ENCODE results near the gene BBS9.
A peak's percentile ranks its signal among the peaks of the same experiment; 100 is the strongest.
"Not testable (repeated sequence)": the region's sequence is repeated elsewhere in the genome, so short reads cannot be mapped to it uniquely, and the experiment has no call there.

BBS9 gene

DNA sequence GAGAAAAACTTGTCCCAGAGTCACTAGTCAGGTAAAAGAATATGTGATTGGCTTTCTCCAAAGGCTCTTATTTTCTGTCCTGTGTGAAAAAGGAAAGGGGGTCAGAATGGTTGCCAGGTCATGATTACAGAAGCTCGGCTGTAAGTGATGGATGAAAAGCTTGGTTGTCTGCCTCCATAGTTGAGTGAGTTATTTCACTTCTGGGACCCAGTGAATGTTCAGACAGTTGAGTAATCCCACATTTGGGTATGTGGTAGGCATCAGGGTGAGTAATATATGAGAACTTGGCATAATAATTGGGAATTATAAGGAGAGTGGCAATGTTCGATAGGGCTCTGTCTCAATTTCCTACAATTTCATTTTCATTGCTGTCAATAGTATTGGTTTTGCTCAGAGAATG, 72.5 kb downstream of the BBS9 start:
- DNase-seq, result no peak

DNA sequence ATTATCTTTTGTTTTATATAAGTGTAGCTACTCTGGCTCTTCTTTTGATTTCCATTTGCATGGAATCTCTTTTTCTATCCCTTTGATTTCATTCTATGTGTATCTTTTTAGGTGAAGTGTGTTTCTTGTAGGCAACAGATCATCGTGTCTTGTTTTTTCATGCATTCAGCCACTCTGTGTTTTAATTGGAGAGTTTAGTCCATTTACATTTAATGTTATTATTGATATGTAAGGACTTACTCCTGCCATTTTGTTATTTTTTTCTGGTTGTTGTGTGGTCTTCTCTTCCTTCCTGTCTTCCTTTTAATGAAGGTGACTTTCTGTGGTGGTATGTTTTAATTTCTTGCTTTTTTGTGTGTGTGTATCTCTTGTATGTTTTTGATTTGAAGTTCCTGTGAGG, 81.6 kb downstream of the BBS9 start:
- DNase-seq, result no peak

DNA sequence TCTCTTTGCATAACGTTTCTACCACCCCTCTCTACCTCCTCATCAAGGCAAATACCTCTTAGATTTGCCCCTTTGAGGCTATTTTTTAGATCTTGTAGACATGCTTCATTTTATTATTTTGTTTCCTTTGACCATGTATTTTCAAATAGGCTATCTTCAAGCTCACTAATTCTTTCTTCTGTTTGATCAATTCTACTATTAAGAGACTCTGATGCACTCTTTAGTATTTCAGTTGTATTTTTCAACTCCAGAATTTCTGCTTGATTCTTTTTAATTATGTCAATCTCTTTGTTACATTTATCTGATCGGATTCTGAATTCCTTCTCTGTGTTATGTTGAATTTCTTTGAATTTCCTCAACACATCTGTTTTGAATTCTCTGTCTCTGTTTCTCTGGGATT, 82.8 kb downstream of the BBS9 start:
- no peak for DNase-seq

DNA sequence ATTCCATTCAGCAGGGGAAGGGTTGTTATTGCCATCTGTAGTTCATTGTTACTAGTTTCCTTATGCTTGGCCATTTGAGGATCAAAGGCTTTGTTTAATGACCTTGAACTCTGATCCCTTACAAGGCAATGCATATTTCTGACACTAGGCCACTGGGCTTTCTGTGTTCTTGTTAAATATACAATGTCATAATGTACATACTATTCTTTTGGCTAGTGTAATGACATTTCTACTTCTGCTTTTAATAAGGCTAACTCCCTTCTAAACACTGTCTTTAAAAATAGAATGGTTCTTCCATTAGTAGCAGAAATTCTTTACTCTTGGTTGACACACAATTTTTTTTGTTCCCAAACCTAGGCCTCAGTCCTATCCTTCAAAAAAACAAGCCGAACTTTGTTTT, 86.6 kb downstream of the BBS9 start:
- no peak for DNase-seq

DNA sequence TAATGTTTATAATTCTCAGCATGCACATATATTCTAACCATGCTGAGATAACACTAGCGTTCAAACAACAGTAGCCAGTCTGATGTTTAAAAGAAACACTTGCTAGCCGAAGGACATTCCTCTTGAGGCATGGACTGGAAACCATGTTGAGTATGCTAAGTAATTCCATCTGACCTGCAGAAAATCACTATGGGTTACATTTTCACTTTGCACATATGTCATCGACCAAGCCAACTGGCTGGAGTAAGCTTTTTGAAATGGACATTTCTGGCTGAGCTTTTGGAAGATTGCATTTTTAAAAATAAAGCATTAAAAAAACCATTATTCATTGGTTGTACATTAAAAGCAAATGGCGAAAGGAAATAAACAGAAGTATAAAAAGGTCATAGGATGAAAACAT, 88.2 kb downstream of the BBS9 start:
- no peak for DNase-seq

DNA sequence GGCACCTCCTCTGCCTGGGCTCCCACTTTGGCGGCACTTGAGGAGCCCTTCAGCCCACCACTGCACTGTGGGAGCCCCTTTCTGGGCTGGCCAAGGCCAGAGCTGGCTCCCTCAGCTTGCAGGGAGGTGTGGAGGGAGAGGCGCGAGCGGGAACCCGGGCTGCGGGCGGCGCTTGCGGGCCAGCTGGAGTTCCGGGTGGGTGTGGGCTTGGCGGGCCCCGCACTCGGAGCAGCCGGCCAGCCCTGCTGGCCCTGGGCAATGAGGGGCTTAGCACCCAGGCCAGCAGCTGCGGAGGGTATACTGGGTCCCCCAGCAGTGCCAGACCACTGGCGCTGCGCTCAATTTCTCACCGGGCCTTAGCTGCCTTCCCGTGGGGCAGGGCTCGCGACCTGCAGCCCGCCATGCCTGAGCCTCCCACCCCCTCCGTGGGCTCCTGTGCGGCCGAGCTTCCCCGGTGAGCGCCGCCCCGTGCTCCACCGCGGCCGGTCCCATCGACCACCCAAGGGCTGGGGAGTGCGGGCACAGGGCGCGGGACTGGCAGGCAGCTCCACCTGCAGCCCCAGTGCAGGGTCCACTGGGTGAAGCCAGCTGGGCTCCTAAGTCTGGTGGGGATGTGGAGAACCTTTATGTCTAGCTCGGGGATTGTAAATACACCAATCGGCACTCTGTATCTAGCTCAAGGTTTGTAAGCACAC, 89.6 kb downstream of the BBS9 start:
- DNase-seq, result not testable (repeated sequence)

DNA sequence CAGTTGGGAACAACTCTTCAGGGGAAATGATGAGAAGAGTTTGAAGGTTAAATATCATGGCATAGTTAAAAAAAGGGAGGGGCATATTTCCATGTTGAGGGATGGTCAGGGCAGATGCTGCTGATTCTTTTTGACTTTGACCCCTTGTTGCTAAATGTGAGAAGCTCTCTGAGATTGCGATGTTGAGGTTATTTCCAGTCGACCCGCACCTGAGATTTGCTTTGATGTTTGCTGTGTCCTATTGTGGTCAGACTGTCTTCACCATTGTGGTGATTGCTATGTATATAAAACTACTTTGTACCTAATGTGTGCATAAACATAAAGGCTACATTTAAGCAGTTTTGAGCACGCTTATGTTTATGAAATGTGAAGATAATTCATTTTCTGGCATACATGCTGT, 90.9 kb downstream of the BBS9 start:
- no peak for DNase-seq

DNA sequence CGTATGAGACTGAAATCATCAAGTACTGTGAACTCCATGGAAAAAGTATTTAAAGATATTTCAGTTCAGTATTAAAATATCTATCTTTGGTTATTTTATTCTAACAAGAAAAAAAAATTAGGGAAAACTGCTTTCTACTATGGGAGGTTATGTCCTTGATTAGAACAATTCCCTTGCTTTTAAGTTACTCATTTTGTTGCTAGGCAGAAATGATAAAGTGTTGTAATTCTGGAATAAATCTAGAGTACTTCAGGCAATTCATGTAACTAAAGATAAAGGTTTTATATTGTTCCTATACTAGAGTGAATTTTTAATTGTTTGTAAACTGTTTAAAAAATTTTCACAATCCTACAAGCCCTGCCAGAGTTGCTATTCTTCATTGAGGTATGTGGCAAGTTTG, 92.0 kb downstream of the BBS9 start:
- no peak for DNase-seq

DNA sequence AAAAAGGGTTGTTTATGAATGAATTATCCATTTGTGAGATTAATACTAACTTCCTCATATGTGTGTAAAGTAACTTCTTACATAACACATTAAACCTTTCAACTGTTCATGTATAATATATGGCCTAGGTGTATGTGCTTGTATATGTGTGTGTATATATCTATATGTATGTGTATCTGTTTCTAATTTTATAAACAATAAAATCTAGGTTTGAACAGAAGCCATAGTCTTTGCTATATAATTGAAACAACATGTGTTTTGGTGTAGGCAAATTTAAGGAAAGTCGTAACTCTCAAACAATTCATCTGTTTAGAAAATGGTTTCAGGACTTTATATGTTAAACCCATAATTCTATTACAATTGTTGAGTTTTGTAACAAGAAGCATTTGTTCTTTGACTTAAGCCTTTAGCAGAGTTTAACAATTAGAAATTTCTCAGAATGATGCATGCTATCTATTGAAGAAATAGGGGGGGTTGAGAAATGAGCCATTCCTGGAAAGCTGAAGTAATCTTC, 103.3 kb downstream of the BBS9 start:
- peak; percentile 1 for DNase-seq

DNA sequence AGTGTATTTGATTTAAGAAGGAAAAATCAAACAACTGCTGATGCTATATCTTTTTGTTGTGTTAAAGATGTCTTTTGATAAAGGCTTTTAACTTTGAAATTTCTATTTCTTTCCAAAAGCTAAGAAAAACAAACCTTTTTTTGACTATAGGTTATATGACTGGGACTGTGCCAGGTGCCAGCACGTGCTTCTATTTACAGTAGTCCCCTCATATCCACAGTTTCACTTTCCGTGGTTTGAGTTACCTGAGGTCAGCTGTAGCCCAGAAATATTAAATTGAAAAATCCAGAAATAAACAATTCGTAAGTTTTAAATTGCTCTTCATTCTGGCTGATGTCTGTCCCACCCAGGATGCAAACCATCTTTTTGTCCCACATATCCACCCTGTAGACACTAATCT, 104.3 kb downstream of the BBS9 start:
- DNase-seq, result no peak

DNA sequence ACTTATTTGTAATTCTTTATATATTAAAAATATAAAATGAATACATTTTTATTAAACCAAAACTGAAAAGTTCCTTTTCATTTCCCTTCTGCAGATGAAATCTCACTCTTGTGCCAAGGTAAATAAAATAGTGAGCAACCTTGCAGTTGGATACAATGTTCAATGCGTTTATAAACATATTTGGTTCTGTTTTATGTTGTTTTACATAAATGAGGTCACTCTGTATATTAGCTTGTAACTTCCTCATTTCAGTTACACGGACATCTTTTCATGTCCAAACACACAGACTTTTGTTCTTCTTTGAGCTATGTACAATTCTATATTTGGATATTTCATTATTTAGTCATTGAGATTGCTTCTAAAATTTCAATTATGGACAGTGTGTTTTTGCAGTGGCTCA, 107.7 kb downstream of the BBS9 start:
- no peak for DNase-seq

DNA sequence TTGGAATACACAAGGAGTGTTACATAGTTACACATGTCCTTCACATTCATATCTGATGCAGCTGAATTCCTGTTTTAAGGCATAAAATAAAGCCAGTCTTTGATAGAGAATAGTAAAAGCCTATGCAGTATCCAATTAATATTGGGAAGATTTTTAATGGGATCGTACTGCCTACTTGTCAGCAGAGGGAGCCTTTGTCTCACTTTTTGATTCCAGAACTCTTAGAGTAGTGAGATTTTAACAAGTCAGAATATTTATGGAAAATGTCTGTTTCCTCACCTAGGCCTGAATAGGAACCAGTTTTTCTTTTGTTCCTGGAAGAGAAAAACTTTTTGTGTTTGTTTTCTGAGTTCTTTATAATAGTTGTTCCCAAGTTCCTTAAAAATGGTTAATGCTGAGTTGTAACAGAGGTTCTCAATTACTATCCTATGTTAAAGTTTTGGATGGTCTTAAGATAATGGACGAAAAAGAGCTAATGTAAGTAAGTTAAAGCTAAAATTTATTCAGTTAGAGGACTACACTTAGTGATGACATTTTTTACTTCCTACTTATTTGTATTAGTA, 114.0 kb downstream of the BBS9 start:
- DNase-seq, result peak; percentile 17

DNA sequence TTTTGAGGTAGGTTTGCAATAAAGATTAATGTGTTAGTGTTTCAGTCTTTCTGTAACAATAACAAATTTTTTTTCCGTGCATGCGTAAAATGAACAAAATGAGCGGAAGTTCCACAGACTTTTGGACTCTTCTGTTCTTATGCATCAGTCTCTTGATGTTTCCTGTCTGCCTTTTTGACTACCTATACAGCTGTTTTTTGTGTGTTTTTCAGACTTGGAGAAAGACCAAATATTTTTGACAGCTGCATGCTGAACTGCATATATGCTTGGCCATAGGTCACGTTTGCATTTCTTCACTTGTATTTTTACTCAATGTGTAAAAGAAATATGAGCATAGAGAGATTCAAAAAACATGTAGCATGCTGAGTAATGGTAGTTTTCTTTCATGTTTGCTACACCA, 119.3 kb downstream of the BBS9 start:
- DNase-seq, result no peak

DNA sequence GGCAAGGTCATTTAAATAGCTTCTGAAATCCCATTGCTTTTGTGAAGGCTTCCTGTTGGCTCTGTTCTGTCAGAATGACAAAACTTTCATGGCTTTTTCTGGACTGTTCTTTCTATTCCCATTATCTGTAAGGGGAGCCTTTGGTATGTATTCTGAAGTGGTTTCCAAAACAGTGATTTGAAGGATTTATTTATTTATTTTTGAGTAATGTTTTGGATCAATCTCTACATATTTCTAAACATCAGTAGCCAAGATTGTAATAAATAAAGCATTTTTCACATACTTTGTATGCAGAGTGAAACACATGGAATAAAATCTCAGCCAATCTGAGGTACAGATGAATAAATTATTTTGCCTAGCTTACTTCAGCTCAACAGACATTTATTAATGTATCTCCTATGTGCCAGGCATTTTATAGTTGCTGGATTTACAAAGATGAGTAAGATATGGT, 121.1 kb downstream of the BBS9 start:
- no peak for DNase-seq

DNA sequence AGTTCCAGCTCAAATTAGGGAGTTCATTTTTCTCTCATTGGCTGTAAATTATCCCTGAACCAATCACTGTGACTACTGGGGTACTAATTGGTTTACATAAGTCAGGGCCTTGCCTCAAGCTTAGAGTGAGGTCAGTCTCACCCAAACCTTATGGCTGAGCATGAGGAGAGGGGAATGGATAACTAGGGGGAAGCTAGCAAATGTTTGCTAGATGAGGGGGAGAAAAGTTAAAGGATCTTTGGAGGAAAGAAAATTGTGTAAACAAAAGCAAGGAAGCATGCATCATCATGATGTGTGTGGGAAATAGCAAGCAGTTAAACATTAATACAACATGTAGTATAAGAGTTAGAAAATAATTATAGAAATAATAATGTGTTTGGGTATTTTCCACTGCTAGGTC, 121.9 kb downstream of the BBS9 start:
- DNase-seq, result no peak

DNA sequence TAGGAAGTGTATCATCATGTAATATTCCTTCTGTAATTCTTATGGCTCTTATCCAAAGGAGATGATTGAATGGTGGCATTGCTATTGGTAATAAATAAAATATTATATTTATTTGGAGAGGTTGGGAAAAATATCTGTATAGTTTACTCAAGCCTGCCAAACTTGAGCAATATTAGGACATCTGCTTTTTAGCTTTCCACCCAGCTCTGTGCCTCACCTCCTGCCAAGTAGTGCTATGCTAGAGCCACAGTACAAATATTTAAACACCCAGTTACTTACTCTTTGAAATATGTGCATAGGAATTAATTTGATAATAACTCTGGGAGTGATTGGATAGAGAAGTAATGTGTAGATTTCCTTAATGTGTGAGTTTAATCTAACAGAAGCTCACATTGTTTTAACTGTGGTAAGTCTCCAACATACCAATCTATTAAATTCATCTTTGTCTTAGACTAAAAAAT, 129.2 kb downstream of the BBS9 start:
- DNase-seq, result no peak

DNA sequence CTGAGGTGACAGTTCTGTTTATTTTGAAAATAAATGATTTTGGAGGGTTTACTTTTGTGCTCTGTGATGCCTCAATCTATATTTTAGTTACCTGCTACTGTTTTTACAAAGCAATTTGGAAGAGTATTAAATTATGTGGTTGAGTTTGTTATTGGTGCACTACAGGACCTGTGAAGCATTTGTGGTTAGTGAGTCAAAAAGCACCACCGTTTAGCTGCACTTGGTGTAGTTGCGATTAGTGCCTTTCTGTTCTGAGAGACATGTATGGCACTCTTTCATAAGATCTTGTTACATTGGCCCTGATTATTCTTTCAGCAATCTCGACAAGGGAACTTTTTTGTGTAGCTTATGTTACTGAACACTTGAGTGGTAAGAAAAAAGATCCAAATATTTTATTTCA, 132.2 kb downstream of the BBS9 start:
- DNase-seq, result peak; percentile 76

DNA sequence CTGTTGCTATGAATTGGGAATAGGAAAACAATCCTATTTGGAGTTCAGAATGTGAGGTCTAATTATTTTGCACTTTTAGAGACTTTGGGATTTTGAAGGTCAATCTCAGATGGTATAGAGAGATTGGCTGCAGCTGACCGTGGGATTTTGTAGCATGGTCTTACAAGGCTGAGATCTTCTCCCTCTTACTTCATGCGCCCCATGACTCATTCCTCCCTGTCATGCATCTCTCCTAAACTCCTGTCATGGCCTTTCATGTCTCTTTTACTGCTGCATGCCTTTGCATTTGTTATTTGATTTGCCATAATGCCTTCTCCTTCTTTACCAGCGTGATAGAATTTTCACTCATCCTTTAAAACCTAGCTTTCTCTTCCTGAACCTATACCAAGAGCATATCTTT, 133.1 kb downstream of the BBS9 start:
- DNase-seq, result no peak

DNA sequence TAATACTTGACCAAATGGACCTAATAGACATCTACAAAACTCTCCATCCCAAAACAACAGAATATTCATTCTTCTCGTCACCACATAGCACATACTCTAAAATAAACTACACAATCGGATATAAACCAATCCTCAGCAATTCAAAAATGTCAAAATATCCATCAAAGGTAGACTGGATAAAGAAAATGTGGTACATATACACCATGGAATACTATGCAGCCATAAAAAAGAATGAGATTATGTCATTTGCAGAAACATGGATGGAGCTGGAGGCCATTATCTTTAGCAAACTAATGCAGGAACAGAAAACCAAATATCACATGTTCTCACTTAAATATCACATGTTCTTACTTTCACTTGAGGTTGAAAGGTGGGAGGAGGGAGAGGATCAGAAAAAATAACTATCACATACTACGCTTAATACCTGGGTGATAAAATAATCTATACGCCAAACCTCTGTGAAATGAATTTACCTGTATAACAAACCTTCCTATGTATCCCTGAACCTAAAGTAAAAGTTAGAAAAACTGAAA, 142.5 kb downstream of the BBS9 start:
- not testable (repeated sequence) for DNase-seq

DNA sequence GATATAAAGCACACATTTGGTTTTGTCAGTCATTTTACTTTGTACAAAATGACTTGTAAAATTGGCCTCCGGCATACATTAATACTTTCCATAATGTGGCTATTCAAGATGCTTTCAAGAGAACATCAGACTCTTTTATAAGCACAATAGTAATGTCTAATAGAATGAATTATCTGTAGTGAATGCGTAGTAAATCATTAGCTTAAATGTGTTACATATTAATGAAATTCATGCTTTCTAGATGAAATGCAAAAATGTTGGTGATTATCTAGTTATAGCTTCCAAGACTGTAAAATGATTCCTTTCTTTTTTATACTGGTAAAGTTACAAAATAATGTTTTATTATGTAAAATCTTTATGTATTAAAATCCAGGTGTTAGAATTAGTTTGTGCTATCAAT, 144.0 kb downstream of the BBS9 start:
- DNase-seq, result no peak

DNA sequence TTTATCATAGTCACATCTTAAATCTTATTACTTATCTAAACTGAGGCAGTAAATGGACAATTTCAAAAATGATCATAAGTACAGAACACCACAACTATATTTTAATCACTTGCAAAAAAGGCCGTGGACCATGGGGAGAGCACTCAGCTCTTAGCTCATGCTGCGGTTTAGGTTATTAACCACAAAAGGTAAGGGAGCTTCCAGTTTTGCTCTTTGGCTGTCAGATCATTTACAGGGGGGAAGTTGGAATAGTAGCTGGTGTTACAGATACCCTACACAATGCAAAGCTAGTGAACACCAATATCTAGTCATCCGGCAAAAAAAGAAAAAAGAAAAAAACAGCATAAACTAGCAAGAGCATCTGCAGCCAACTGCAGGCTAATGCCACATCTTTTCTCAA, 147.0 kb downstream of the BBS9 start:
- DNase-seq, result no peak

DNA sequence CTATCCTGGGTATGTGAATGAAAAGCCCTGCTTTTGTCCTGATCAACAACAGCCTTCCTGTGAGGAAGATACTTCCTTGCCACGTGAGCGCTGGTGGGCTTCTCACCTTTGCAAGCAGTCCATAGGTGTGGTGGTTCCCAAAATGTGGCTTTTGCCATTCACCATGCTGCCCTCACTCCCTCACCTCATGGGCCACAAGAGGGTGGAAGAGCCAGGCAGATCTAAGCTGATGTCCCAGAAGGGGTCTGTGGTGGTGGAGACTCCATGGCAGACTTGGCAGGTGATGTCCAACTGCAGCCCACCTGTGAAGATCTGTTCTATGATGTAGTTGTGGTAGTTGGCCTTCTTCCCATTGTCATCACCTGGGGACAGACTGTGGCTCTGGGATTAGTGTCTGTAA, 147.4 kb downstream of the BBS9 start:
- no peak for DNase-seq

DNA sequence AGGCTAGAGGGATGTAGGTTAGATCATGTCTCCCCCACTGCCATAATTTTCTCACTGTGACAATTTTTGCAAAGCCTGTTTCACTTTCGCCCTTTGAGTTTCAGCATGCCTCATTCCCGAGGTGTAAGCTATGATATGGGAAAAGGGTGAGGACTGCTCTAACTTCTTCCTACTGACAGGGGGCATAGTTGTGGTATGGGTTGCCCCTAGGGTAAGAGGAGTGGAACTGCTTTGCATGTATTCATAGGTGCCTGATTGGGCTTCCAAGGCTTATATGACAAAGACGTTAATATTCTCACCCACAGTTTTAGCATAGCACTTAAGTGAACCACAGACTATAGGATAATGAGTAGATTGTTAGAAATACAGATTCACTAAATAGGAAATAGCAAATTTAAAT, 148.7 kb downstream of the BBS9 start:
- no peak for DNase-seq

DNA sequence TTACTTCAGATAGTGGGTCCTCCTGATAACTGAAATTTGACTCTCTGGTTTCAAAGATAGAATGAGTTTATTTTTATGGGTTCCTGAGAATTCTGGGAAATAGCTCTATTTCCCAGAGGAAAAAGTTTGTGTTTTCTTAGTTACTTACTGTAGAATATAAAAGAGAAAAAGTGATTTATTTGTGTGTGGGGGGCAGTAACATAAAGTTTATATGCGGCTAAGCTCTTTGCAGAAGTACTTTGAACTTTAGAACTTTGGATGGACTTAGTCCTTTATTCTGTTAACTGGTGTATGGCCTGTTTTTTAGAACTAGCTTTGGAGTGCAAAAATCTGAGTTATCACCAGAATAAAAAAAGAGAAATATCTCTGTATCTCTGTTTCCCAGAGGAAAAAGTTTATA, 157.1 kb downstream of the BBS9 start:
- DNase-seq, result no peak

DNA sequence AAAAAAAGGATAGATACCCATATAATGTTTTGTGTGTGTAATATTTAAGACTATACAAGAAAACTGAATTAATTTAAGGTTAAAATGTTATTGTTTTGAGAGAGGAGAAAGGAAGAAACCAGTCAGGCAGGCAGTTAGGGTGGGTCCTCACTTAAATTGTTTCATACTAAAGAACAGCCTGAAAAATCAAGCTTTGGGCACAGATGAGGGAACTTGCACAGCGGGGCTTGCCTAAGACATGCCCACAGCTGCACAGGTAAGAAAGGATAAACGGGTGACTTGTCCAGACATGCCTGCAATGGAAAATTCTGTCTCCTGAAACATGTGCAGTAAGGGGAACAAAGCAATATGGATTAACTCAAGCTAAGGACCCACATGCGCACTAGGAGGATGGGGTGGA, 158.4 kb downstream of the BBS9 start:
- DNase-seq, result no peak

All from activated CD4-positive, alpha-beta T cell treated with anti-CD3 and anti-CD28 coated beads, Interleukin-10, Interleukin-2, amounts not matched to agents 100 ng/mL and 50 ng/mL, durations not matched to agents 16 hours and 8 hours (primary cell).